Measurements from ENCODE around the gene FGF1. TPM values are rescaled to one million over a fixed set of nuclear protein-coding genes. Genes with fewer than 3 reads are reported as not detected.

FGF1 gene
- total and polyA plus RNA-seq, 2 donors (not counting 1 experiment from before 2014, with no cell fraction given): not detected

DNA sequence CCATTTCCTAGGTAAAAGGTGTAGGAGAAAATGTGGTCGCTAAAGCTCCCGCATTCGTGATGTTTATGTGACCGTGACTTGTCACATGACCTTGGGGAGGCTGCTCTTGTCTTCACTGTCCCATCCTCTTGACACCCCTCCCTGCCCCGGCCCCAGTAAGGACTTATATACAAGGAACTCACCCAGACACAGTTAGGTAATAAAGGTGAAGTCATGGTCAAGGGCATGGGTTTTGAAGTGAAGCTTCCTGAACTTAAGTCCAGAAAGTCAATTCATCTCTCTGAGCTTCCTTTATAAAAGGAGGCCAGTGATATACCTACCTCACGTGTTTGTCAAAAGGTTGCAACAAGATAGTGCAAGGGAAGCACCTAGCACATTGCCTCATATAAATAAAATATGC is 17.6 kb downstream of the FGF1 start:
- ChIA-PET CTCF (interaction anchor here (0.5 to 2.0 kb wide), 2 partner anchors 12 to 574 kb away, joined by 7 to 9 read pairs; no protein-coding TSS in a partner anchor), POLR2A (no interaction called here)
- H3K4me3 ChIP-seq (ENCODE audit: control extremely low read depth in 1 of 5, extremely low read depth in 1 of 5, insufficient read depth in 1 of 5, low read depth in 2 of 5, low read length in 4 of 5): no peak overlapping the region
- no peaks in the 10 kb centered on the region for H4K20me1 ChIP-seq (ENCODE audit: control insufficient read depth, insufficient read depth, low read length, poor library complexity, severe bottlenecking)
- Mint-ChIP-seq H3K27me3 (peaks cover 11% of the 10 kb centered on the region), H3K27ac (no peak overlapping the region), H3K4me1 (no peaks in the 10 kb centered on the region), H3K4me3 (no peak overlapping the region), H3K9me3 (ENCODE audit: insufficient read depth) (no peaks in the 10 kb centered on the region)
- no peaks in the 10 kb centered on the region for H3K4me1 ChIP-seq (ENCODE audit: control insufficient read depth in 2 of 2, insufficient read depth in 2 of 2, low read length in 2 of 2)
- no peak for DNase-seq
- intact Hi-C loops (cut with micrococcal nuclease): no loop called here
- H2AFZ ChIP-seq (ENCODE audit: insufficient read depth, low read depth, low read length, poor library complexity, severe bottlenecking): no peak overlapping the region
- H3K4me2 ChIP-seq (replicated peaks; ENCODE audit: low read depth, low read length, poor library complexity, severe bottlenecking): no peak overlapping the region
- H3K9me3 ChIP-seq (ENCODE audit: control extremely low read depth in 1 of 3, control insufficient read depth in 2 of 3, insufficient read depth in 1 of 3, low read length in 2 of 3): no peaks in the 10 kb centered on the region
- H3K79me2 ChIP-seq (ENCODE audit: control insufficient read depth, insufficient read depth, low read length): no peaks in the 10 kb centered on the region
- H3K36me3 ChIP-seq (replicated peaks in 1 of 2; ENCODE audit: control extremely low read depth in 1 of 2, control insufficient read depth in 1 of 2, extremely low read depth in 1 of 2, insufficient read depth in 2 of 2, low read length in 1 of 2): no peaks in the 10 kb centered on the region
- no peak for ATAC-seq (ENCODE audit: low read depth)
- H3K27me3 ChIP-seq (replicated peaks in 1 of 4; ENCODE audit: control extremely low read depth in 1 of 4, control insufficient read depth in 3 of 4, insufficient read depth in 4 of 4, low read length in 3 of 4): peaks cover 0 to 3% (median 0%) of the 10 kb centered on the region in 4 experiments
- H3K9ac ChIP-seq (ENCODE audit: low read length): no peak overlapping the region
- H3K27ac ChIP-seq (ENCODE audit: low read length in 2 of 2): no peak overlapping the region
- 100% methylated on average over 4 of the region's 6 CpGs for WGBS (ENCODE audit: insufficient coverage)
- TF ChIP-seq, protein P1, sequence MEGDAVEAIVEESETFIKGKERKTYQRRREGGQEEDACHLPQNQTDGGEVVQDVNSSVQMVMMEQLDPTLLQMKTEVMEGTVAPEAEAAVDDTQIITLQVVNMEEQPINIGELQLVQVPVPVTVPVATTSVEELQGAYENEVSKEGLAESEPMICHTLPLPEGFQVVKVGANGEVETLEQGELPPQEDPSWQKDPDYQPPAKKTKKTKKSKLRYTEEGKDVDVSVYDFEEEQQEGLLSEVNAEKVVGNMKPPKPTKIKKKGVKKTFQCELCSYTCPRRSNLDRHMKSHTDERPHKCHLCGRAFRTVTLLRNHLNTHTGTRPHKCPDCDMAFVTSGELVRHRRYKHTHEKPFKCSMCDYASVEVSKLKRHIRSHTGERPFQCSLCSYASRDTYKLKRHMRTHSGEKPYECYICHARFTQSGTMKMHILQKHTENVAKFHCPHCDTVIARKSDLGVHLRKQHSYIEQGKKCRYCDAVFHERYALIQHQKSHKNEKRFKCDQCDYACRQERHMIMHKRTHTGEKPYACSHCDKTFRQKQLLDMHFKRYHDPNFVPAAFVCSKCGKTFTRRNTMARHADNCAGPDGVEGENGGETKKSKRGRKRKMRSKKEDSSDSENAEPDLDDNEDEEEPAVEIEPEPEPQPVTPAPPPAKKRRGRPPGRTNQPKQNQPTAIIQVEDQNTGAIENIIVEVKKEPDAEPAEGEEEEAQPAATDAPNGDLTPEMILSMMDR (IDR thresholded peaks at IDR 0.05): no peak
- TF ChIP-seq EZH2 (IDR thresholded peaks at IDR 0.05; ENCODE audit: borderline replicate concordance, insufficient read depth, low read depth, low read length, poor library complexity, severe bottlenecking): no peak

DNA sequence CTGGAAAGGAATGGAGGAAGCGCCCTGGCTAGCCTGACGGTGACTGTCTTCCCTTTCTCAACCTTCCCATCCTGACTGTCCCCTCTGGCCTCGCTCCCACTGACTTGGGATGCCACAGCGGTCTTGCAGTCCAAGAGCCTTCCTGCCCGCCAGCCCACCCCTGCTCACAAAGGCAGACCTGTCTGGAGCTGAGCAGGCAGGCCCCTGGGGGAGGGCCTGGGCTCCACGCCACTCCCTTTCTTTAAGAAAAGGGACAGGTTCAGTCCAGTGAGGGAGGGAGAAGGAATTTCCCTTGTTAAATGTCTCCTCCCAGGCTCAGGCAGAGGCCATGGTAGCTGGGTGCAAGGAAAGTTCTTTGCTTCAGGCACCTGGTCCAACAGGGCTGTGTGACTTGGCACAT is 18.1 kb downstream of the FGF1 start:
- no peak overlapping the region for H3K4me2 ChIP-seq (replicated peaks; ENCODE audit: low read depth, low read length, poor library complexity, severe bottlenecking)
- DNase-seq (no peak), ATAC-seq (ENCODE audit: low read depth) (no peak)
- H3K27me3 ChIP-seq (replicated peaks in 1 of 4; ENCODE audit: control extremely low read depth in 1 of 4, control insufficient read depth in 3 of 4, insufficient read depth in 4 of 4, low read length in 3 of 4): peaks cover 0 to 3% (median 0%) of the 10 kb centered on the region in 4 experiments
- H3K4me3 ChIP-seq (ENCODE audit: control extremely low read depth in 1 of 5, extremely low read depth in 1 of 5, insufficient read depth in 1 of 5, low read depth in 2 of 5, low read length in 4 of 5): no peak overlapping the region
- intact Hi-C loops (cut with micrococcal nuclease): no loop called here
- Mint-ChIP-seq H3K27ac (no peak overlapping the region), H3K27me3 (peaks cover 13% of the 10 kb centered on the region), H3K4me1 (no peaks in the 10 kb centered on the region), H3K9me3 (ENCODE audit: insufficient read depth) (no peaks in the 10 kb centered on the region), H3K4me3 (no peak overlapping the region)
- no peaks in the 10 kb centered on the region for H4K20me1 ChIP-seq (ENCODE audit: control insufficient read depth, insufficient read depth, low read length, poor library complexity, severe bottlenecking)
- H3K9me3 ChIP-seq (ENCODE audit: control extremely low read depth in 1 of 3, control insufficient read depth in 2 of 3, insufficient read depth in 1 of 3, low read length in 2 of 3): no peaks in the 10 kb centered on the region
- no peaks in the 10 kb centered on the region for H3K36me3 ChIP-seq (replicated peaks in 1 of 2; ENCODE audit: control extremely low read depth in 1 of 2, control insufficient read depth in 1 of 2, extremely low read depth in 1 of 2, insufficient read depth in 2 of 2, low read length in 1 of 2)
- WGBS (ENCODE audit: insufficient coverage): 100% methylated on average over 3 of the region's 6 CpGs
- TF ChIP-seq EZH2 (IDR thresholded peaks at IDR 0.05; ENCODE audit: borderline replicate concordance, insufficient read depth, low read depth, low read length, poor library complexity, severe bottlenecking): no peak
- TF ChIP-seq, protein P1 (IDR thresholded peaks at IDR 0.05): no peak
- no peaks in the 10 kb centered on the region for H3K4me1 ChIP-seq (ENCODE audit: control insufficient read depth in 2 of 2, insufficient read depth in 2 of 2, low read length in 2 of 2)
- no peak overlapping the region for H3K9ac ChIP-seq (ENCODE audit: low read length)
- H3K27ac ChIP-seq (ENCODE audit: low read length in 2 of 2): no peak overlapping the region
- no peak overlapping the region for H2AFZ ChIP-seq (ENCODE audit: insufficient read depth, low read depth, low read length, poor library complexity, severe bottlenecking)
- POLR2A ChIA-PET: no interaction called here
- CTCF ChIA-PET: interaction anchor here (0.5 to 2.0 kb wide), 2 partner anchors 12 to 573 kb away, joined by 7 to 9 read pairs; no protein-coding TSS in a partner anchor
- no peaks in the 10 kb centered on the region for H3K79me2 ChIP-seq (ENCODE audit: control insufficient read depth, insufficient read depth, low read length)
